Measurements from ENCODE around the gene TRIM47.
A peak's percentile ranks its signal among the peaks of the same experiment; 100 is the strongest.
"Not testable (repeated sequence)": the region's sequence is repeated elsewhere in the genome, so short reads cannot be mapped to it uniquely, and the experiment has no call there.

TRIM47 gene

DNA sequence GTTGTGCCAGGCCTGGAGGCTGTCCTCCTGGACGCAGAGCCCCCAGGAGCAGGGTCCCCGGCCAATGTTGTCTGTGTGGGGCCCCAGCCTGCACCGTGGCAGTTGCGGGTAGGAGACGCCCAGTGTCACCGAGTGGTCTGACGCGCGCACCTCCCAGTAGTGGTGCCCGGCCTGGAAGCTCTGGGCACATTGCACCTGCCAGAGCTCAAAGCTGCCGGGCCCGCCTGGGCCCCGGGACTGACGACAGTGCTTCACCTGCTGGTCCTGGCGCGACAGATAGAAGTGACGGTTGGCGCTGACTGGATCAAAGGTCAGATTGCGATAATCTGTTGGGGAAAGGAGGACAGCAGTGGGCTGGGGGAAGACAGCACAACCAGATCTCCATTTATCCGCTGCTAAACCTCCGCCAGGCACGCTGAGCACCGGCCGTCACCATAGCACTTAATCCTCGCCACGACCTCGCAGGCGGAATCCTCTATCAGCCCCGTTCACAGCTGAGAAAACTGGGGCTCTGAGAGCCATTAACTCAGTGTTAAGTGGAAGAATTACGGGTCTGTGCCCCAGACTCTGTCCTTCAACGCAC lies 12.7 kb upstream of the TRIM47 start:
- DNase-seq, result no peak

DNA sequence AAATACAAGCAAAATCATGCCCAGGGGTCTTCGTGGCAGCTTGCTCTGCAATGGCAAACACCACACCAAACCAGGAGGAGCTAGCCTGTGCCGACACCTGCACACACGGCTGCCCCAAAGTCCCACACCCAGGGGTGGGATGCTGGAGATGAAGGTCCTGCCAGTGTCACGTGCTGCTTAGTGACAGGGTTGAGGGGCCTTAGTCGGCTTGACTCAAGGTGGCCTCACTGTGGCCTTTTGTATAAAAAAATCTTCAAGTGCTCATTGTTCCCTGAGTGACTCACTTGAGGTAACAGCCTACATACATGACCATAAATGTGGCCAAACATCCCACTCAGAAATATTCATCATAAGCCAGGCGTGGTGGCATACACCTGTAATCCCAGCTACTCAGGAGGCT lies 11.1 kb upstream of the TRIM47 start:
- no peak for DNase-seq

DNA sequence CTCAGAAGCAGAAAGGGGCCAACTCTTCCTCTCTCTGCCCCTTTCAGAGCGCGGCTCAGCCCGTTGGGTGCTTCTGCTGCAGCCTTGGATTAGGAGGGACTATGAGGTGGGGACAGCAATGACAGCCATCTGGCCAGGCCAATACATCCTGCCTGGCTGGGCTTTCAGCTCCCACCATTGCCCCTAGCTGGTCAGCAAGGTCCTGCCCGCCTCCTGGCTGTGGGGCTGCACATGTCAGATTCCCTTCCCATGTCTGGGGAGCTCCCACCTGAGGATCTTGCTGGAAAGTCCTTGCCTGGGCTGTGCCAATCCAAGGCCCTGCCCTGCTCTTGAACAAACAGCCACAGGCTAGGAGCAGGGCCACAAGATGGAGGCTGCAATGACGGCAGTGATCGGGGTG lies 10.1 kb upstream of the TRIM47 start:
- no peak for DNase-seq

DNA sequence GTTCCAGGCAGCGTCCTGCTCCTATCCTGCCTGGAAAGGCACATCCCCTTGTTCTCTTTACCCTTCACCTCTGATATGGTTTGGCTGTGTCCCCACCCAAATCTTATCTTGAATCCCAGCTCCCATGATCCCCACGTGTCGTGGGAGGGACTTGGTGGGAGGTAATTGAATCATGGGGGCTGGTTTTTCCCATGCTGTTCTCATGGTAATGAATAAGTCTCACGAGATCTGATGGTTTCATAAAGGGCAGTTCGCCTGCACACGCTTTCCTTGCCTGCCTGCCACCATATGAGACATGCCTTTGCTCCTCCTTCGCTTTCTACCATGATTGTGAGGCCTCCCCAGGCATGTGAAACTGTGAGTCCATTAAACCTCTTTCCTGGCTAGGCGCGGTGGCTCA lies 7.5 kb upstream of the TRIM47 start:
- DNase-seq, result not testable (repeated sequence)

DNA sequence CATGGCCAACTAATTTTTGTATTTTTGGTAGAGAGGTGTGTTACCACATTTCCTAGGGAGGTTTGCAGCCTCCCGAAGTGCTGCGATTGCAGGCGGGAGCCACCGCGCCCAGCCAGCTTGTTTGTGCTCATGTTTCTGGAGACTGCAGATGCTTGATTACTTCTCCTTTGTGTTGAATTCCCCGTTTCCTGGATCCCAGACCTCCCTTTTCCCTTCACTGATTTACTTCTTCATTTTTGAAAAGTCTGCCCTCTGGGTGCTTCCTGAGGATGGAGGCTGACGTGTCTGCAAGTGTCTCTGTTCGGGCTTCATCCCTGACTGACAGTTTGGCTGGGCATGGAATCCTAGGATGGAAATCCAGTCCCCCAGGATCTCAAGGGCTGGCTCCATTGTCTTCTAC lies 7.0 kb upstream of the TRIM47 start:
- no peak for DNase-seq

DNA sequence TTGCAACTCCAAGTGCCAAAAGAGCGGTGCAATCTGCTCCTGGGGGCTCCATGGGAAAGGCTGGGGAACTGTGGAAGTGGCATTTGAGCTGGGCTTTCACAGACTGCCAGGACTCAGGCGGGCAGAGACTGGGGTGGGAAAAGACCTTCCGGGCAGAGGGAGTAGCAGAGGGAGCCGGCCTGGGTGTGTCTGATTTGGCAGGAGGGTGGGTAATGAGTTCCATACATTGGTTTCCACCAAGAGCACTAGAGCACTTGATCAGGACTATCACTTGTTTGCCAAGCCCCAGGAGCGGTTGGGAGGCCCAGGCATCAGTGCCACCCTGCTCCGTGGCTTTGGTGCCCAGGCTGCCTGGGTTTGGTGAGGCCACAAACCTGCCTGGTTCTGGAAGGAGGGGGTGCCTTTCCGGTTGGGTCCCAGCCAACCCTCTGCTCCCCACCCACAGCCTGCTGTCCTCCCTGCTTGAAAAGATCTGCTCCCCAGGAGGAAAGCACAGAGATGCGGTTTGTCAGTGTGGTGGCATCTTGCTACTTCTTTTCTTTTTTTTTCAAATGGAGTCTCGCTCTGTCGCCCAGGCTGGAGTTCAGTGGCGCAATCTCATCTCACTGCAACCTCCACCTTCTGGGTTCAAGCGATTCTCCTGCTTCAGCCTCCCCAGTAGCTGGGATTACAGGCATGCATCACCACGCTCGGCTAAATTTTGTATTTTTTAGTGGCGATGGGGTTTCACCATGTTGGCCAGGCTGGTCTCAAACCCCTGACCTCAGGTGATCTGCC lies 3.5 kb upstream of the TRIM47 start:
- DNase-seq, result no peak

DNA sequence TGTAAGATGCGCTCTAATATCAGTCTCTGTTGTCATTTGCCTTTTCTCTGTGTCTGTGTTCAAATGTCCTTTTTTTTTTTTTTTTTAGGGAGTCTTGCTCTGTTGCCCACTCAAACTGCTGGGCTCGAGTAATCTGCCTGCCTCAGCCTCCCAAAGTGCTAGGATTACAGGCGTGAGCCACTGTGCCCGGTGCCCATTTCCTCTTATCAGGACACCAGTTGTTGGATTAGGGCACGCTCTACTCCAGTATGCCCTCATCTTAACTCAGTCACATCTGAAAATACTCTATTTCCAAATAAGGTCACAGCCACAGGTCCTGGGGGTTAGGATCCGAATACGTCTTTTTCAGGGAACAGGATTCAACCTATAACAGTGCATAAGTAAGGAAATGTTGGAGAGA lies 1.9 kb upstream of the TRIM47 start:
- DNase-seq, result no peak

DNA sequence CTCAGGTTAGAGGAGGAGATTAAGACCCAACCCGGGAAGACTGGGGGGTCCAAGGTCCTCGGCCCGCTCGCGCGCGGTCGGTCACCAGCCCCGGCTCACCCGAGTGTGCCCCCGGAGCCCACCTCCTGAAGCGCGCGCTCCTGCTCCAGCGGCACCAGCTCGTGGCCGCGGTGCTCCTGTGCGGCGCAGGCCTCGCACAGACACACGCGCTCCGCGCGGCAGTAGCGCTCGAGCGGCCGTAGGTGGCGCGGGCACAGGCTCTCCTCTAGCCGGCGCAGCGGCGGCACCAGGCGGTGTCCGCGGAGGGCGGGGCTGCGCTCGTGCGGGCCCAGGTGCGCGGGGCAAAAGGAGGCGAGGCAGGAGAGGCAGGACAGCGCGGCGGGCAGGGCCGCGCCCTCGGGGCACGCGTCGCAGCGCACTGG lies 618 bp downstream of the TRIM47 start:
- peak; percentile 62 for DNase-seq

DNA sequence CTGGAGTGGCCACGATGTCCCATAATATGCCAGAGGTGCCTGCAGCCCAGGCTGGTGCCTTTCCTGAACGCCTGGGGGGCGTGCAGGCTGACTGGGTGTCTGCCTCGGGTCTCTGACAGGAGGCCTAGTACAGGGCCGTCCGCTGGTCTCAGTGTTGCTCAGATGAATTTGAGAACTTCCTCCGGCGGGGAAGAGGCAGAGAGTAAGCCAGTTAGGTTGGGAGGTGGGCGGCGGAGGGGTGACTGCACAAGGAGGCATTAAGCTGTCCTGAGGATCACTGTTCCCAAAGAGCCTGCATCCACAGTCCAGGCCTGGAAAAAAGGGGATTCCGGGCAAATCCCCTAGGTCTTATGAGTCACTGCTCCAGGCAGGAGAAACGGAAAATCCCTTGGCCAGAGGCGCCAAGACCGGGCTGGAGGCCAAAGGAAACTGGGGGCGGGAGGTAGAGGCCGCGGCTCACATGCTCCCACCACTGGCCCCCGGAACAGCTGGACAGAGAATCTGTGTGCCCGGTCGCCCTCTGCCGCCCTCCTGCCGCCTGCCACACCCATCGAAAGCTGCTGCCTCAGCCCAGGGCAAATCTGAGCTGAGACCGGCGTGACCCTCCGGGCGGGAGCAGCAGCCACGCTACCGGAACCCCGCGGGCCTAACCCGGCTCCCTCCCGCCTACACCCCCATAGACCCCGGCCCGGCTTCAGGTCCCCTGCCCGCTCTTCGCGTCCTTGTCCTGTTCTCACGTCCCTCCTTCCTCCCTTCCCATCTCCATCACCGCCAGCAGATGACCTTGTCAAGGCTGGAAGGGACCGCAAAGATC lies 1.2 kb downstream of the TRIM47 start:
- no peak for DNase-seq

DNA sequence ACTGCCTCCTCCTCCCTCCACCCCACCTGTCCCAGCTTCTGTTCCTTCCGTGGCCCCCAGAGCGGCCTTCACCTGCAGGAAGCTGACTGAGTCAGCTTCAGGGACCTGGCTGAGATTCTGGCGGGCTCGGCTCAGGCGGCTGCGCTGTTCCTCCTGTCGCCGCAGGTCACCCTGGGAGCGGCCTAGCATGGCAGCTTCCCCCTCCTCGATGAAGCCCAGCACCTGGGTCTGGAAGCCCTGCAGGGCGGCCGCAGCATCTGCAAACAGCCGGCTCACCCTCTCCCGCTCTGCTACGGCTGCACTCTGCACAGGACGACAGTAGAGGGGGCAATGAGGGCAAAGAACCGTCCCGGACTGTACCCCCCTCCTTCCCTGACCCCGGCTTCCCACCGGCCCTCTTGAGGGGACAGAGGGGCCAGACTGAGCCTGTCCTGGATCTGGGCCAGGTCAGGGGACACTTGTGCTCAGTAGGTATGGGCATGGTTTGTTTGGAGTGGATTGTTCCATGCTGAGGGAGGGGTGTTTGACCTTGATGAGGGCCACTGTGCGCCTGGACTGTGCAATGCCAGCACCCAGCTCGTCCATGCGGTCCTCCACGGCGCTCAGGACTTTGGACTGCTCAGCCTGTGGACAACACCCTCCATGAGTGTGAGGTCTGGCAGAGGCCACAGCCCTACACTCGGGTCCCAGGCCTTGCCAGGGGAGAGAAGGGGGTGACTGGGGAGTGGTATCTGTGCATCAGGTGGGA lies 2.0 kb downstream of the TRIM47 start:
- peak; percentile 67 for DNase-seq

DNA sequence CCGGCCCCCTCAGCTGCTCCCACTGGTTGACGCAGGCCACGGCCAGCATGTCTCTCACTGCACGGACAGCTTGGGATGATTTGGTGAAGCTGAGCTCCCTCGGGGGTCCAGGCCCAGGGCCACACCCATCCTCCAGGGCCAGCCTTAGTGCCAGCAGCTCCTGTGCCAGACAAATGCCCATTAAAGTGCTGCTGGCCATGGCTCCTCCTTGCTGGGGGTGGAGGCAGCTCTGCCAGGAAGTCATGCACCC lies 2.5 kb downstream of the TRIM47 start:
- no peak for DNase-seq

DNA sequence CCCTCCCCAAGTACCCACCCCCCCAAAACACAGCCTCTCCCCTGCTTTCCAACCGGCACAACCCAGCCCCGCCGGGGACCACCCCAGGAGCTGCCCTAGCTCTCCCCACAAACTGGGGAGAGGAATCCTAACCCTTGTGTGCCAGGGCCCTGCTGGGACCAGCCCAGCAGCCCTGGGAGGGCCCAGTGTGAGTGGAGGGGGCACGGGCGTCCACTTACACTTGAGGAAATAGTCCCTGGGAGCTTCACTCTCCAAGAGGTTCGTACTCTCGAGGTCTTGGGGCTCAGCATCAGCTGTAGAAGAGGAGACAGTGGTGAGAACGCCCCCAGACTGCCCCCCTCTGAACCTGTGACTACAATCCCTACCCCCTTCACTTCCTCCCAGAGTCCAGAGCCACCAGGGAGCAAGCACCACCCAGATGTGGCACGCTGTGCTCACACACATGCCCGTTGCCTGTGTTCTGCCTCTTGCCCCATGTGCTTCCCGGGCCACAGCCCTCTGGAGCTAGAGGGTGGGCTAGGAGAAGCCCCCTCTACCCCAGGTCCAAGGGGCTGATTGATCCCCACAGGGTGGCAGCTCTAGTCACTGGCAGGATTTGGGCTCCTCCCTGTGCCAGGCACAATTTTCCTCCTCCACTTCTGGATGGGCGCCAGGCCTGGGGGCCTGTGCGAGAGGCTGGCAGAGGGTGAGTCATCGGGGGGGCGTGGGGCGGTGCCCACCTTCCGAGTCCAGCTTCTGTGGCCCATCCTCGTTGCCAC lies 3.0 kb downstream of the TRIM47 start:
- DNase-seq, result no peak

DNA sequence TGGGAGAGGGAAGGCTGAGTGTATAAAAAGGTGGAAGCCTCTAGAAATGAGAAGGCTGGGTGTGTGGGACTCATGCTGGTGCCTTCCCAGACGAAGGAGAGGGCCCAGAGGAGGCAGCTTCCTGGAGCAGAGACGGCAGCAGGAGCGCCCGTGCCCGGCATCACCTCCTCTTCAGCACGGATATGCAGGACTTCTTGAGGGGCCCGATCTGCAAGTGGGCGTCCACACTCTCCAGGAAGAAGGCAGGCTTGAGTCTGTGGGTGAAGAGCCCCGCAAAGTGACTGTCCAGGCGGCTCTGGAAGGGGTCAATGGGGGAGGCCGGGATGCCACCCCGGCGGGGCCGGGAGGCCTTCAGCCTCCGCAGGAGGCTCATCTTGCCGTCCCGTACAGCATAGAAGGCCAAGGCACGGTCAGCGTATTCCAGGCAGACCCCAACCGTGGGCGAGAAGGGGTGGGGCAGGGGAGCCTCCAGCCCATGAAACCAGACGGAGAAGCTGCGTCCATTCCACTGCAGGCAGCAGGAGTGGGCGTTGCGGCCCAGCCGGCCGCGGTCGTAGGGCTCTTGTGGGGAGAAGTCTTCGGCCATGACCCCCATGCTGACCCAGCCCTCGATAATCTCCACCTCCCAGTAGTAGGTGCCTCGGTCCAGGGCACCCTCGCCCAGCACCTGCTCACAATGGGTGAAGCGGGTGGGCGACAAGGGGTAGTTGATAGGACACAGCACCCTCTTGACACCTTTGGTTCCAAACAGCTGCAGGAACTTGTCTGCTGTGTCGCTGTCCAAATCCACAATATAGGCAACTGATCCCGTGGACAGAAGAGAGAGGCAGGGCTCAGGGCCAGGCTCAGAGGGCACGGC lies 3.8 kb downstream of the TRIM47 start:
- DNase-seq, result no peak

DNA sequence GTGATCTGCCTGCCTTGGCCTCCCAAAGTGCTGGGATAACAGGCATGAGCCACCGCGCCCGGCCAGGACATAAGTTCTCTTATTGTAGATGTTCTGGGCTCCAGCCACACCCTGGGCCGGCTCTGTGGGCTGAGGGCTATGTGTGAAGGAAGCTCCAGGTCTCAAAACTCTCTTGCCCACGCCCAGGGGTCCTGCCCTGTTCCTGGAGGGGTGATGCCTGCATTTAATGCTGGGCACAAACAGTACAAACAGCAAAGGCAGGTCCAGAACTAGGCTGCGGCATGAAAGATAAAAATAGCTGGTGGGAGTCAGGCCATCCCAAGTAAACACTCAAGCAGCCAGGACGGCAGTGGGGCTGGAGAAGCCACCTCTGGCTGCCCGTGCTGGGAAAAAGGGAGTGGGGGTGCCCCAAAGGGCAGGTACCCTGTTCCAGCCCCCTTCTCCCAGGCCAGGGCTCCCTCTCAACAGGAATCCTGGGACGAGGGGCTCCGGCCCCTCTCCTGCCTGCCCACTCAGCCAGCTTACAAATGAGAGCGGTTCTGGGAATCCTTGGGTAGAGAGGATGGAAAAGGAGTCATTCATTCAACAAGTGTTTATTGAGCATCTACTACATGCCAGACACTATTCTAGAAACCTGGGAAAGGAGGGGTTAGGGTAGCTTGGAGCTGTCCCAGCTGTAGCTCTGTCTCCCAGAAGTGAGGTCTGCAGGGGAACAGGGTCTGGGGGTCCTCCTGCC lies 4.6 kb downstream of the TRIM47 start:
- no peak for DNase-seq

DNA sequence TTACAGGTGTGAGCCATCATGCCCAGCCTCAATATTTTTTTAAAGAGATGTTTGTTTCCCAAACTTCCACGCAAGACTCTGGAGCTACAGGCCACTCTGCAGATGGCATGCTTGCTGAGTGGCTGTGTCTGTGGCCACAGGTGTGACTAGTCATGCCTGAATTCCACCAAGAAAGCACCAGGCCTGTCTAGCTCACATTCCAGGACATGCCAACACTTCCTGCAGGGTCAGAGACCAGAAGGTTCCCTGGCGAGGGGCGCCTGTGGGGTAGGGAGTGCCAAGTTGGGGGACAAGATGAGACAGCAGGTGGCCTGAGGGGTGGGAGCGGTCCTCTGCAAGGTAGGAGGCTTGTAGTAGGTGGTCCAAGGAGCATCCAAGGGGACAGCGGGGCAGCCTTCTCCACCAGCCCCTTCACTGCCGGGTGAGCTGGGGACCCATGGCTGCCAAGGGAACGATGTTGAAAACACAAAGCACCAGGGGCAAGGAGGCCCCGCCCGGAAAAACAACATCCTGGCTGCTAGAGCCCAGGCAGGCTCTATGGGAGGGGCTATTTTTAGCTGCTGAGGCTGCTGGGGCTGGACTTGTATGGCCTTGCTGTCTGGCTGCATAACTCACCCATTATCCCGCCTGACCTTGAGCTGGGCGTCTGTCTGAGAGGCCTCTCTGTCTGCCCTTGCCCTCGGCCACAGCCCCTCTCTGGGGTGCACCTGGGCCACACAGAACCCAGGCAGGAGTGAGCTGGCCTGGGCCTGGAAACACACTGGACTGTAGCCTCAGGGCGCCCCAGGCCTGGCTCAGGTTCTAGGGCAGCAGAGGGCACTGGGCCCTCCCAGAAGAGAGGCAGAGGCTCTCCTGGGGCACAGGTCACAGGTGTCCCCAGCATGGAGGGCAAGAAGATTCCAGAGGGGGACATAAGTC lies 5.7 kb downstream of the TRIM47 start:
- DNase-seq, result peak; percentile 41

DNA sequence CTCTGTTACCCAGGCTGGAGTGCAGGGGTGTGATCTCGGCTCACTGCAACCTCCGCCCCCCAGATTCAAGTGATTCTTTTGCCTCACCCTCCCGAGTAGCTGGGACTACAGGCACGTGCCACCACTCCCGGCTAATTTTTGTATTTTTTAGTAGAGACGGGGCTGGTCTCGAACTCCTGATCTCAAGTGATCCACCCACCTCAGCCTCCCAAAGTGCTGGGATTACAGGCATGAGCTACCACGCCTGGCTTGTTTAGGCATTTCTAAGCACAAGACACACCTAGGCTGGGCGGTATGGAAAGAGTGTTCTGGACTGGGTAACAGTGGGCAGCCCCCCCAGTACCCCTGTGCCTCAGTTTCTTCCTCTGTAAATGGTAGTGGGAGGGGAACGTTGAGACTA lies 8.2 kb downstream of the TRIM47 start:
- not testable (repeated sequence) for DNase-seq

DNA sequence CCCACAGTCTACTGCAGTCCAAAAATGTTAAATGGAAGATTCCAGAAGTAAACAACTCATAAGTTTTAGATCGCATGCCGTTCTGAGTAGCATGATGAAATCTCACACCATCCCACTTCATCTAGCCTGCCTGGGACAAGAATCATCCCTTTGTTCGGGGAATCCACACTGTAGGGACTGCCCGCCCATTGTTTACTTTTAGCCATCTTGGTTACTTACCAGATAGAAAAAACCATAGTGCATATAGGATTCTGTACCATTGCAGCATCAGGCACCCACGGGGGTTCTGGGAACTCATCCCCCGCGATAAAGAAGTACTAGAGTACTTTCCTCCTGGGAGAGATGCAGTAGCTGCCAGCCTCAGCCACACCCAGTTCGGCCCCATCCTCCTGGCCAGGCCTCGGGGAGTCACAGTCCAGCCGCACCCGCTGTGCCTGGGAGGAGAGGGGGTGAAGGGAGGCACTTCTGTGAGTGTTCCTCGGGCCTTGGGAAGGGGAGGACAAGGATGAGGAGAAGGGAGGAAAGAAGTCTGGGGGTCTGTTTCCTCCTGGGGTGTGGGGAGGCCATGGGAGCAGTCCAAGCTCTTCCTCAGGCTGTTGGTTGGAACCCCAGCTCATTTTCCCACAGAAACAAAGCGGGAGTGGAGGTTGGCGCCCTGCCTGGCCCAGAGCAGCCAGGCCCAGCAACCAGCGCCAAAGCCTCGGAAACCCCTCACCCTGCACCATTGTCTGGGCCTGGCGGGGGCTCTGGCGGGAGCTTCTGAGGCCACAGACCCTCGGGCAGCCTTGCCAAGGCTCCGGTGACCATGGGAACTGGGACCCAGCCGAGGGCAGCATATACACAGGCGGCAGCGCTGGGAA lies 8.9 kb downstream of the TRIM47 start:
- DNase-seq, result no peak

DNA sequence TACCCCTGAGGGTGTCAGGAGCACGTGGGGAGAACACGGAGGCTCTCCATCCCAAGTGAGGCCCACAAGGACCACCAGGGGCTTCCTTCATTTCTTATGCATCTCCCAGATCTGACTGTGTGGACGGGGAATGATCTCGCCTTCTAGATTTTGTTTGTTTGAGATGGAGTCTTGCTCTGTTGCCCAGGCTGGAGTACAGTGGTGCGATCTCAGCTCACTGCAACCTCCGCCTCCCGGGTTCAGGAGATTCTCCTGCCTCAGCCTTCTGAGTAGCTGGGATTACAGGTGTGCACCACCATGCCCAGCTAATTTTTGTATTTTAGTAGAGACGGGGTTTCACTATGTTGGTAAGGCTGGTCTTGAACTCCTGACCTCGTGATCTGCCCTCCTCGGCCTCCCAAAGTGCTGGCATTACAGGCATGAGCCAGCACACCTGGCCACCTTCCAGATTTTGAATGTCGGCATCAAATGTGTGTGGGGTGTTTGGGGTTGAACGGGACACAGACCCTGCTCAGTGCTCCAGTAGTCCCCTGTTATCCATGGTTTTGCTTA lies 9.6 kb downstream of the TRIM47 start:
- not testable (repeated sequence) for DNase-seq
